ENCODE measurements around the gene SCAMP1. TPM values are rescaled to one million over a fixed set of nuclear protein-coding genes. Genes with fewer than 3 reads are reported as not detected.

Gene SCAMP1
- total RNA-seq, 6 experiments from 2014 or later, result 37.4 to 50.6 (median 44.9) TPM

DNA sequence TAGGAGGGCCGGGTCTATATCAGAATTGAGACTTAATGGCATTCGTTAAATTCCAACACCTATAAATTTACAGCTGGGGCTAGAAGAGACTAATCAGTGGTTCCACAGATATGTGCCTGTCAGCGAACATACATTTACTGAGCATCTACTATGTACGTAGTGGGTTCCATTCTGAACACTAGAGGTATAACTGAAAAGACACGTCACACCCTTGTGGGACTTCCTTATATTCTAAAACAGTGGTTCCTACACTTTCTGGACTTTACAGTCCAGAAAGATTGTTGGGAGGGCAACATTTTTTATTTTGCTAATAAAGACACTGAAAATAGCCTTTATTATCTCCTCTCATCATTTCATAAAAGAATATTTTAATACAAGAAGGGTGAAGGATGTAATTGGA, 140.5 kb downstream of the SCAMP1 start:
- H3K4me3 Mint-ChIP-seq, result no peak overlapping the region
- no peak for DNase-seq
- no peaks in the 10 kb centered on the region for H3K9me3 Mint-ChIP-seq
- H3K27ac Mint-ChIP-seq, result peak overlapping the region; percentile 76; the same call in 1 of the 2 replicates
- H3K36me3 Mint-ChIP-seq (ENCODE audit: low read depth), result no peaks in the 10 kb centered on the region; the same call in 1 of the 2 replicates
- H3K4me1 Mint-ChIP-seq (ENCODE audit: low read depth), result peaks cover 69% of the 10 kb centered on the region
- TF ChIP-seq, protein P1, sequence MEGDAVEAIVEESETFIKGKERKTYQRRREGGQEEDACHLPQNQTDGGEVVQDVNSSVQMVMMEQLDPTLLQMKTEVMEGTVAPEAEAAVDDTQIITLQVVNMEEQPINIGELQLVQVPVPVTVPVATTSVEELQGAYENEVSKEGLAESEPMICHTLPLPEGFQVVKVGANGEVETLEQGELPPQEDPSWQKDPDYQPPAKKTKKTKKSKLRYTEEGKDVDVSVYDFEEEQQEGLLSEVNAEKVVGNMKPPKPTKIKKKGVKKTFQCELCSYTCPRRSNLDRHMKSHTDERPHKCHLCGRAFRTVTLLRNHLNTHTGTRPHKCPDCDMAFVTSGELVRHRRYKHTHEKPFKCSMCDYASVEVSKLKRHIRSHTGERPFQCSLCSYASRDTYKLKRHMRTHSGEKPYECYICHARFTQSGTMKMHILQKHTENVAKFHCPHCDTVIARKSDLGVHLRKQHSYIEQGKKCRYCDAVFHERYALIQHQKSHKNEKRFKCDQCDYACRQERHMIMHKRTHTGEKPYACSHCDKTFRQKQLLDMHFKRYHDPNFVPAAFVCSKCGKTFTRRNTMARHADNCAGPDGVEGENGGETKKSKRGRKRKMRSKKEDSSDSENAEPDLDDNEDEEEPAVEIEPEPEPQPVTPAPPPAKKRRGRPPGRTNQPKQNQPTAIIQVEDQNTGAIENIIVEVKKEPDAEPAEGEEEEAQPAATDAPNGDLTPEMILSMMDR (IDR thresholded peaks at IDR 0.05), result no peak
- peaks cover 5% of the 10 kb centered on the region for H3K27me3 Mint-ChIP-seq (ENCODE audit: insufficient read depth)

GRCh38 chr5:78501411-78502352, 141.3 kb downstream of the SCAMP1 start:
- no peaks in the 10 kb centered on the region; the same call in 1 of the 2 replicates for H3K36me3 Mint-ChIP-seq (ENCODE audit: low read depth)
- TF ChIP-seq, protein P1 (IDR thresholded peaks at IDR 0.05), result no peak
- peaks cover 2% of the 10 kb centered on the region for H3K27me3 Mint-ChIP-seq (ENCODE audit: insufficient read depth)
- DNase-seq, result peak; percentile 49
- peaks cover 67% of the 10 kb centered on the region for H3K4me1 Mint-ChIP-seq (ENCODE audit: low read depth)
- no peaks in the 10 kb centered on the region for H3K9me3 Mint-ChIP-seq
- H3K4me3 Mint-ChIP-seq, result peak overlapping the region; percentile 27
- peak overlapping the region; percentile 76 for H3K27ac Mint-ChIP-seq

GRCh38 chr5:78503958-78504653, 143.7 kb downstream of the SCAMP1 start:
- Mint-ChIP-seq H3K27me3 (ENCODE audit: insufficient read depth) (peaks cover 2% of the 10 kb centered on the region), H3K27ac (peak overlapping the region; percentile 91), H3K4me1 (ENCODE audit: low read depth) (peaks cover 84% of the 10 kb centered on the region), H3K4me3 (peak overlapping the region; percentile 68), H3K9me3 (no peaks in the 10 kb centered on the region), H3K36me3 (ENCODE audit: low read depth) (no peaks in the 10 kb centered on the region; the same call in 1 of the 2 replicates)
- TF ChIP-seq, protein P1 (IDR thresholded peaks at IDR 0.05), result no peak
- DNase-seq, result no peak

GRCh38 chr5:78504704-78505677, 144.6 kb downstream of the SCAMP1 start:
- TF ChIP-seq, protein P1 (IDR thresholded peaks at IDR 0.05), result no peak
- H3K4me3 Mint-ChIP-seq, result peak overlapping the region; percentile 68
- H3K36me3 Mint-ChIP-seq (ENCODE audit: low read depth), result no peaks in the 10 kb centered on the region; the same call in none of the 2 replicates
- H3K27me3 Mint-ChIP-seq (ENCODE audit: insufficient read depth), result peaks cover 4% of the 10 kb centered on the region
- H3K9me3 Mint-ChIP-seq, result no peaks in the 10 kb centered on the region
- H3K4me1 Mint-ChIP-seq (ENCODE audit: low read depth), result peaks cover 89% of the 10 kb centered on the region
- DNase-seq, result peak; percentile 99
- H3K27ac Mint-ChIP-seq, result peak overlapping the region; percentile 91

- no peaks in the 10 kb centered on the region for H3K9me3 Mint-ChIP-seq
- H3K27ac Mint-ChIP-seq, result peak overlapping the region; percentile 58; the same call in 1 of the 2 replicates
- peaks cover 89% of the 10 kb centered on the region for H3K4me1 Mint-ChIP-seq (ENCODE audit: low read depth)
- no peak for DNase-seq
- H3K36me3 Mint-ChIP-seq (ENCODE audit: low read depth), result no peaks in the 10 kb centered on the region; the same call in none of the 2 replicates
- no peak overlapping the region for H3K4me3 Mint-ChIP-seq
- H3K27me3 Mint-ChIP-seq (ENCODE audit: insufficient read depth), result peaks cover 4% of the 10 kb centered on the region
- TF ChIP-seq, protein P1 (IDR thresholded peaks at IDR 0.05), result no peak
Measured at GRCh38 chr5:78505860-78506259, 145.4 kb downstream of the SCAMP1 start.

Measured in HFFc6 (cell line).